ENCODE results near the gene ARHGEF3.
"Not testable (repeated sequence)": the region's sequence is repeated elsewhere in the genome, so short reads cannot be mapped to it uniquely, and the experiment has no call there.

ARHGEF3 gene

GRCh38 chr3:56758539-56758981 is 43.2 kb downstream of the ARHGEF3 start:
- ChIA-PET CTCF (interaction anchor here (1.5 to 1.6 kb wide), 2 partner anchors 41 to 231 kb away, joined by 4 to 9 read pairs; no protein-coding TSS in a partner anchor), POLR2A (no interaction called here)
- TF ChIP-seq CTCF (IDR thresholded peaks at IDR 0.05; ENCODE audit: insufficient read depth, low read length, missing control alignments): no peak
- no peak overlapping the region for H3K4me3 ChIP-seq (ENCODE audit: low read depth, low read length)
- DNase-seq (ENCODE audit: low read depth, low spot score): peak; percentile 63

- H3K4me3 ChIP-seq (ENCODE audit: low read depth, low read length); DNase-seq (ENCODE audit: low read depth, low spot score); POLR2A ChIA-PET: not testable (repeated sequence)
- CTCF ChIA-PET: interaction anchor here (1.5 to 1.6 kb wide), 2 partner anchors 42 to 231 kb away, joined by 4 to 9 read pairs; no protein-coding TSS in a partner anchor
Observed at GRCh38 chr3:56758042-56758441, 43.7 kb downstream of the ARHGEF3 start.

- TF ChIP-seq CTCF (IDR thresholded peaks at IDR 0.05; ENCODE audit: insufficient read depth, low read length, missing control alignments): no peak
- no peak overlapping the region for H3K4me3 ChIP-seq (ENCODE audit: low read depth, low read length)
- POLR2A ChIA-PET: no interaction called here
- DNase-seq (ENCODE audit: low read depth, low spot score): no peak
- CTCF ChIA-PET: interaction anchor here (1.0 to 2.9 kb wide), 3 partner anchors 45 to 416 kb away, joined by 4 to 17 read pairs (median 4); no protein-coding TSS in a partner anchor
Observed at GRCh38 chr3:56754741-56755417, 46.9 kb downstream of the ARHGEF3 start.

- ChIA-PET POLR2A (no interaction called here), CTCF (interaction anchor here (1.4 to 2.9 kb wide), 3 partner anchors 46 to 242 kb away, joined by 3 to 17 read pairs (median 4); no protein-coding TSS in a partner anchor)
- no peak for TF ChIP-seq CTCF (IDR thresholded peaks at IDR 0.05; ENCODE audit: insufficient read depth, low read length, missing control alignments)
- no peak for DNase-seq (ENCODE audit: low read depth, low spot score)
- H3K4me3 ChIP-seq (ENCODE audit: low read depth, low read length): no peak overlapping the region
Observed at GRCh38 chr3:56753206-56753820, 48.4 kb downstream of the ARHGEF3 start.

- CTCF ChIA-PET: interaction anchor here (1.5 kb wide), 1 partner anchor 8 kb away, joined by 5 read pairs; no protein-coding TSS in a partner anchor
Observed at GRCh38 chr3:56751056-56751707, 50.6 kb downstream of the ARHGEF3 start.

More at GRCh38 chr3:56751056-56751707, 50.6 kb downstream of the ARHGEF3 start:
- no peak for TF ChIP-seq CTCF (IDR thresholded peaks at IDR 0.05; ENCODE audit: insufficient read depth, low read length, missing control alignments)
- DNase-seq (ENCODE audit: low read depth, low spot score): no peak
- no peak overlapping the region for H3K4me3 ChIP-seq (ENCODE audit: low read depth, low read length)
- POLR2A ChIA-PET: no interaction called here

All from AG04449 (cell line).